SK-N-SH (cell line): Measurements from ENCODE around the gene CAP2. TPM values are rescaled to one million over a fixed set of nuclear protein-coding genes. Genes with fewer than 3 reads are reported as not detected.

ENCODE experiments used
- CTCF ChIA-PET: fragments of 300-600, 350-600 bp; formaldehyde crosslinking; extraction: SDS; loops from one replicate; lab custom pipeline; 2021; lab: Yijun Ruan, JAX
- POLR2A ChIA-PET: fragments of 350-600 bp; sonication (Branson Sonifier 250); formaldehyde crosslinking; extraction: SDS; loops from one replicate; lab custom pipeline; 2020; ENCODE audit warnings: antibody characterized with exemption, inconsistent platforms; lab: Yijun Ruan, JAX
- DNase-seq: peaks from one replicate; pipeline ENCODE4 v3.0.0; 2012
- H2AFZ ChIP-seq: fragments of 200-600 bp; sonication (generic); 2 replicates; pipeline ENCODE4 v1.8.1; 2016; ENCODE audit warnings: antibody characterized with exemption, mild to moderate bottlenecking, low read depth
- H3F3A ChIP-seq: fragments of 200-600 bp; sonication (generic); replicated peaks from 2 replicates; pipeline ENCODE3; 2016; ENCODE audit warnings: antibody characterized with exemption, mild to moderate bottlenecking; ENCODE audit not compliant: insufficient read depth
- H3K27ac ChIP-seq, 2 experiments: fragments of 200-500 bp in 1 of 2; fragments of 200-600 bp in 1 of 2; sonication (Bioruptor generic) in 1 of 2; sonication (generic), shearing (Covaris generic) in 1 of 2; 2 replicates each; pipeline versions ENCODE4 v1.5.1 to v1.6.1; 2014 to 2016; ENCODE audit warnings: low read depth in 2 of 2, inconsistent platforms in 1 of 2, low read length in 1 of 2, mild to moderate bottlenecking in 1 of 2, mixed read lengths in 1 of 2
- H3K27me3 ChIP-seq: fragments of 200-600 bp; sonication (generic), shearing (Covaris generic); 2 replicates; pipeline ENCODE4 v1.6.1; 2016; ENCODE audit warnings: mixed run types; ENCODE audit not compliant: insufficient read depth
- H3K36me3 ChIP-seq, 2 experiments: fragments of 200-500 bp in 1 of 2; fragments of 200-600 bp in 1 of 2; sonication (Bioruptor generic) in 1 of 2; sonication (generic) in 1 of 2; replicated peaks in 1 of 2; 2 replicates each; pipeline versions ENCODE3 to v1.5.1; 2014 to 2016; ENCODE audit warnings: low read length in 1 of 2, mild to moderate bottlenecking in 1 of 2; ENCODE audit not compliant: insufficient read depth in 2 of 2, control insufficient read depth in 1 of 2
- H3K4me1 ChIP-seq, 2 experiments: fragments of 200-500 bp in 1 of 2; fragments of 200-600 bp in 1 of 2; sonication (Bioruptor generic) in 1 of 2; sonication (generic), shearing (Covaris generic) in 1 of 2; 2 replicates each; pipeline versions ENCODE4 v1.5.1 to v1.6.1; 2014 to 2016; ENCODE audit warnings: low read depth in 1 of 2, low read length in 1 of 2, mixed run types in 1 of 2; ENCODE audit not compliant: insufficient read depth in 2 of 2, control insufficient read depth in 1 of 2
- H3K4me2 ChIP-seq: fragments of 200-600 bp; sonication (generic), shearing (Covaris generic); 2 replicates; pipeline ENCODE4 v1.6.1; 2017; ENCODE audit warnings: mixed run types
- H3K4me3 ChIP-seq, 2 experiments: fragments of 200-500 bp in 1 of 2; fragments of 200-600 bp in 1 of 2; sonication (Bioruptor generic) in 1 of 2; sonication (generic), shearing (Covaris generic) in 1 of 2; 2 replicates each; pipeline versions ENCODE4 v1.5.1 to v1.8.1; 2014 to 2016; ENCODE audit warnings: low read depth in 2 of 2, inconsistent platforms in 1 of 2, low read length in 1 of 2, mild to moderate bottlenecking in 1 of 2, mixed read lengths in 1 of 2, moderate library complexity in 1 of 2
- H3K79me2 ChIP-seq: fragments of 200-600 bp; sonication (generic); 2 replicates; pipeline ENCODE4 v1.8.1; 2017; ENCODE audit warnings: mild to moderate bottlenecking; ENCODE audit not compliant: insufficient read depth
- H3K9ac ChIP-seq: fragments of 200-600 bp; sonication (generic); 2 replicates; pipeline ENCODE4 v1.6.1; 2017; ENCODE audit warnings: mixed run types
- H3K9me2 ChIP-seq: fragments of 200-600 bp; sonication (generic); 2 replicates; pipeline ENCODE4 v1.6.1; 2017; ENCODE audit warnings: mixed run types
- H3K9me3 ChIP-seq: fragments of 200-600 bp; sonication (generic); 2 replicates; pipeline ENCODE4 v1.6.1; 2017; ENCODE audit warnings: mixed run types, mild to moderate bottlenecking, moderate library complexity
- H4K20me1 ChIP-seq: fragments of 200-600 bp; sonication (generic); 2 replicates; pipeline ENCODE4 v1.6.1; 2017; ENCODE audit warnings: mild to moderate bottlenecking, mixed run types; ENCODE audit not compliant: insufficient read depth
- ELF1 ChIP-seq: IDR thresholded peaks from 2 replicates; pipeline ENCODE4 v1.4.0; 2012
- EP300 ChIP-seq, 2 experiments: IDR thresholded peaks; 2 replicates each; pipeline versions ENCODE4 v1.4.0 to v1.6.1; 2012; ENCODE audit warnings: borderline replicate concordance in 1 of 2, low read depth in 1 of 2, low read length in 1 of 2
- EZH2phosphoT487 ChIP-seq: fragments of 200-600 bp; sonication (generic); IDR thresholded peaks from 2 replicates; pipeline ENCODE4 v1.6.1; 2017; ENCODE audit warnings: low read depth, mixed run types, mild to moderate bottlenecking, antibody characterized with exemption, moderate library complexity, borderline replicate concordance
- FOSL2 ChIP-seq: IDR thresholded peaks from 2 replicates; pipeline ENCODE4 v1.4.0; 2012; ENCODE audit warnings: low read depth, mild to moderate bottlenecking, moderate library complexity, borderline replicate concordance
- JUND ChIP-seq: IDR thresholded peaks from 2 replicates; pipeline ENCODE4 v1.4.0; 2012
- MEF2A ChIP-seq: IDR thresholded peaks from 2 replicates; pipeline ENCODE4 v1.4.0; 2012; ENCODE audit warnings: low read depth, borderline replicate concordance
- NFIC ChIP-seq: IDR thresholded peaks from 2 replicates; pipeline ENCODE4 v1.4.0; 2012; ENCODE audit warnings: borderline replicate concordance
- POLR2AphosphoS5 ChIP-seq: IDR thresholded peaks from 2 replicates; pipeline ENCODE4 v1.6.1; 2012; ENCODE audit warnings: low read depth, low read length
- RCOR1 ChIP-seq: fragments of 150-350 bp; IDR thresholded peaks from 2 replicates; pipeline ENCODE4 v1.6.1; 2017; ENCODE audit warnings: antibody characterized with exemption, low read length
- TEAD4 ChIP-seq: IDR thresholded peaks from 2 replicates; pipeline ENCODE4 v1.4.0; 2012; ENCODE audit warnings: mild to moderate bottlenecking, borderline replicate concordance; ENCODE audit not compliant: insufficient read depth
- WGBS: methylation state at CpG from one replicate; pipeline ENCODE4 v1.1.6; 2017; ENCODE audit warnings: low lambda C conversion rate; 5-methylcytosine and 5-hydroxymethylcytosine counted together
- polyA plus RNA-seq, 3 experiments: library from polyadenylated mRNA; depleted of rRNA; stranded (reverse); fragments of >200 nt; gene quantifications; 2 replicates each; pipeline ENCODE4 v1.2.3, GENCODE V29; 2012
- TF ChIP-seq, protein P1 (sequence below): IDR thresholded peaks from 2 replicates; pipeline ENCODE4 v1.4.0; 2012; ENCODE audit warnings: low read depth
- TF ChIP-seq, protein P2 (sequence below): fragments of 150-350 bp; IDR thresholded peaks from 2 replicates; pipeline ENCODE4 v1.6.1; 2016; ENCODE audit warnings: mild to moderate bottlenecking, low read depth, low read length
- TF ChIP-seq, protein P3 (sequence below): IDR thresholded peaks from 2 replicates; pipeline ENCODE4 v1.4.0; 2012; ENCODE audit warnings: low read depth, borderline replicate concordance
- TF ChIP-seq, protein P4 (sequence below): IDR thresholded peaks from 2 replicates; pipeline ENCODE4 v1.4.0; 2012; ENCODE audit warnings: low read depth, borderline replicate concordance
- TF ChIP-seq, protein P5 (sequence below): IDR thresholded peaks from 2 replicates; pipeline ENCODE4; 2012

The CAP2 gene
- polyA plus RNA-seq, 1 of the 3 experiments (the other 2 are of a cell fraction) = 8.5 TPM

DNA sequence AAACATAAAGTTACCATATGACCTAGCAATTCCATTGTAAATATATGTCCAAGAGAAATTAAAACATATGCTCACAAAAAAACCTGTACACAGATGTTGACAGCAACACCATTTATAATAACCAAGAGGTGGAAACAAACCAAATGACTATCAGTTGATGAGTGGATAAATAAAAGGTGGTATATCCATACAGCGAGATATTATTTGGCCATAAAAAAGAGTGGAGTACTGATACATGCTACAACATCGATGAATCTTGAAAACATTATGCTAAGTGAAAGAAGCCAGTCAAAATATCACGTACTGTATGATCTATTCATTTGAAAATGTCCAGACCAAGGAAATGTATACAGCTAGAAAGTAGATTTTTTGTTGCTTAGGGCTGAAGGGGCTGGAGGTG is 2.9 kb downstream of the CAP2 start:
- Histone ChIP-seq H3K9me3 (no peaks in the 10 kb centered on the region), H3K27me3 (no peaks in the 10 kb centered on the region), H3K9me2 (no peaks in the 10 kb centered on the region), H4K20me1 (no peaks in the 10 kb centered on the region), H3F3A (peaks cover 3% of the 10 kb centered on the region), H3K9ac (no peak overlapping the region), H2AFZ (no peak overlapping the region), H3K27ac (no peak overlapping the region), H3K4me1 (peaks cover 3 to 5% of the 10 kb centered on the region in 2 experiments; a peak in 2 of 4 replicates), H3K36me3 (no peaks in the 10 kb centered on the region), H3K4me2 (no peak overlapping the region), H3K4me3 (no peak overlapping the region), H3K79me2 (peaks cover 43% of the 10 kb centered on the region)
- POLR2A ChIA-PET = no interaction called here
- CTCF ChIA-PET = no interaction called here
- no peak for DNase-seq
- WGBS = 93% methylated on average over 3 of the region's 3 CpGs
- TF ChIP-seq NFIC (no peak), EP300 (IDR thresholded peaks at IDR 0.05; ENCODE audit: borderline replicate concordance in 1 of 2, low read depth in 1 of 2, low read length in 1 of 2) (no peak), EZH2phosphoT487 (no peak), MEF2A (no peak), POLR2AphosphoS5 (no peak), TEAD4 (no peak), ELF1 (no peak), FOSL2 (no peak), RCOR1 (no peak), JUND (no peak)
- TF ChIP-seq, protein P1, sequence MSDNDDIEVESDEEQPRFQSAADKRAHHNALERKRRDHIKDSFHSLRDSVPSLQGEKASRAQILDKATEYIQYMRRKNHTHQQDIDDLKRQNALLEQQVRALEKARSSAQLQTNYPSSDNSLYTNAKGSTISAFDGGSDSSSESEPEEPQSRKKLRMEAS = no peak
- TF ChIP-seq, protein P2, sequence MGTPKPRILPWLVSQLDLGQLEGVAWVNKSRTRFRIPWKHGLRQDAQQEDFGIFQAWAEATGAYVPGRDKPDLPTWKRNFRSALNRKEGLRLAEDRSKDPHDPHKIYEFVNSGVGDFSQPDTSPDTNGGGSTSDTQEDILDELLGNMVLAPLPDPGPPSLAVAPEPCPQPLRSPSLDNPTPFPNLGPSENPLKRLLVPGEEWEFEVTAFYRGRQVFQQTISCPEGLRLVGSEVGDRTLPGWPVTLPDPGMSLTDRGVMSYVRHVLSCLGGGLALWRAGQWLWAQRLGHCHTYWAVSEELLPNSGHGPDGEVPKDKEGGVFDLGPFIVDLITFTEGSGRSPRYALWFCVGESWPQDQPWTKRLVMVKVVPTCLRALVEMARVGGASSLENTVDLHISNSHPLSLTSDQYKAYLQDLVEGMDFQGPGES = no peak
- TF ChIP-seq, protein P3, sequence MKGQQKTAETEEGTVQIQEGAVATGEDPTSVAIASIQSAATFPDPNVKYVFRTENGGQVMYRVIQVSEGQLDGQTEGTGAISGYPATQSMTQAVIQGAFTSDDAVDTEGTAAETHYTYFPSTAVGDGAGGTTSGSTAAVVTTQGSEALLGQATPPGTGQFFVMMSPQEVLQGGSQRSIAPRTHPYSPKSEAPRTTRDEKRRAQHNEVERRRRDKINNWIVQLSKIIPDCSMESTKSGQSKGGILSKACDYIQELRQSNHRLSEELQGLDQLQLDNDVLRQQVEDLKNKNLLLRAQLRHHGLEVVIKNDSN = no peak
- TF ChIP-seq, protein P4, sequence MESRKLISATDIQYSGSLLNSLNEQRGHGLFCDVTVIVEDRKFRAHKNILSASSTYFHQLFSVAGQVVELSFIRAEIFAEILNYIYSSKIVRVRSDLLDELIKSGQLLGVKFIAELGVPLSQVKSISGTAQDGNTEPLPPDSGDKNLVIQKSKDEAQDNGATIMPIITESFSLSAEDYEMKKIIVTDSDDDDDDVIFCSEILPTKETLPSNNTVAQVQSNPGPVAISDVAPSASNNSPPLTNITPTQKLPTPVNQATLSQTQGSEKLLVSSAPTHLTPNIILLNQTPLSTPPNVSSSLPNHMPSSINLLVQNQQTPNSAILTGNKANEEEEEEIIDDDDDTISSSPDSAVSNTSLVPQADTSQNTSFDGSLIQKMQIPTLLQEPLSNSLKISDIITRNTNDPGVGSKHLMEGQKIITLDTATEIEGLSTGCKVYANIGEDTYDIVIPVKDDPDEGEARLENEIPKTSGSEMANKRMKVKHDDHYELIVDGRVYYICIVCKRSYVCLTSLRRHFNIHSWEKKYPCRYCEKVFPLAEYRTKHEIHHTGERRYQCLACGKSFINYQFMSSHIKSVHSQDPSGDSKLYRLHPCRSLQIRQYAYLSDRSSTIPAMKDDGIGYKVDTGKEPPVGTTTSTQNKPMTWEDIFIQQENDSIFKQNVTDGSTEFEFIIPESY = no peak
- TF ChIP-seq, protein P5, sequence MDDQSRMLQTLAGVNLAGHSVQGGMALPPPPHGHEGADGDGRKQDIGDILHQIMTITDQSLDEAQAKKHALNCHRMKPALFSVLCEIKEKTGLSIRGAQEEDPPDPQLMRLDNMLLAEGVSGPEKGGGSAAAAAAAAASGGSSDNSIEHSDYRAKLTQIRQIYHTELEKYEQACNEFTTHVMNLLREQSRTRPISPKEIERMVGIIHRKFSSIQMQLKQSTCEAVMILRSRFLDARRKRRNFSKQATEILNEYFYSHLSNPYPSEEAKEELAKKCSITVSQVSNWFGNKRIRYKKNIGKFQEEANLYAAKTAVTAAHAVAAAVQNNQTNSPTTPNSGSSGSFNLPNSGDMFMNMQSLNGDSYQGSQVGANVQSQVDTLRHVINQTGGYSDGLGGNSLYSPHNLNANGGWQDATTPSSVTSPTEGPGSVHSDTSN = no peak
